ENCODE results near the gene GPC6.

- TF ChIP-seq, protein P1, sequence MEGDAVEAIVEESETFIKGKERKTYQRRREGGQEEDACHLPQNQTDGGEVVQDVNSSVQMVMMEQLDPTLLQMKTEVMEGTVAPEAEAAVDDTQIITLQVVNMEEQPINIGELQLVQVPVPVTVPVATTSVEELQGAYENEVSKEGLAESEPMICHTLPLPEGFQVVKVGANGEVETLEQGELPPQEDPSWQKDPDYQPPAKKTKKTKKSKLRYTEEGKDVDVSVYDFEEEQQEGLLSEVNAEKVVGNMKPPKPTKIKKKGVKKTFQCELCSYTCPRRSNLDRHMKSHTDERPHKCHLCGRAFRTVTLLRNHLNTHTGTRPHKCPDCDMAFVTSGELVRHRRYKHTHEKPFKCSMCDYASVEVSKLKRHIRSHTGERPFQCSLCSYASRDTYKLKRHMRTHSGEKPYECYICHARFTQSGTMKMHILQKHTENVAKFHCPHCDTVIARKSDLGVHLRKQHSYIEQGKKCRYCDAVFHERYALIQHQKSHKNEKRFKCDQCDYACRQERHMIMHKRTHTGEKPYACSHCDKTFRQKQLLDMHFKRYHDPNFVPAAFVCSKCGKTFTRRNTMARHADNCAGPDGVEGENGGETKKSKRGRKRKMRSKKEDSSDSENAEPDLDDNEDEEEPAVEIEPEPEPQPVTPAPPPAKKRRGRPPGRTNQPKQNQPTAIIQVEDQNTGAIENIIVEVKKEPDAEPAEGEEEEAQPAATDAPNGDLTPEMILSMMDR (IDR thresholded peaks at IDR 0.05; ENCODE audit: low read length): no peak
- TF ChIP-seq EZH2 (IDR thresholded peaks at IDR 0.05; ENCODE audit: borderline replicate concordance, low read length): no peak
These were observed 560.4 kb downstream of the GPC6 start for GRCh38 chr13:93786846-93787489.

Data from OCI-LY1 (cell line).